ENCODE data around the gene IRF2.
"Not testable (repeated sequence)": the region's sequence is repeated elsewhere in the genome, so short reads cannot be mapped to it uniquely, and the experiment has no call there.

Gene IRF2

DNA sequence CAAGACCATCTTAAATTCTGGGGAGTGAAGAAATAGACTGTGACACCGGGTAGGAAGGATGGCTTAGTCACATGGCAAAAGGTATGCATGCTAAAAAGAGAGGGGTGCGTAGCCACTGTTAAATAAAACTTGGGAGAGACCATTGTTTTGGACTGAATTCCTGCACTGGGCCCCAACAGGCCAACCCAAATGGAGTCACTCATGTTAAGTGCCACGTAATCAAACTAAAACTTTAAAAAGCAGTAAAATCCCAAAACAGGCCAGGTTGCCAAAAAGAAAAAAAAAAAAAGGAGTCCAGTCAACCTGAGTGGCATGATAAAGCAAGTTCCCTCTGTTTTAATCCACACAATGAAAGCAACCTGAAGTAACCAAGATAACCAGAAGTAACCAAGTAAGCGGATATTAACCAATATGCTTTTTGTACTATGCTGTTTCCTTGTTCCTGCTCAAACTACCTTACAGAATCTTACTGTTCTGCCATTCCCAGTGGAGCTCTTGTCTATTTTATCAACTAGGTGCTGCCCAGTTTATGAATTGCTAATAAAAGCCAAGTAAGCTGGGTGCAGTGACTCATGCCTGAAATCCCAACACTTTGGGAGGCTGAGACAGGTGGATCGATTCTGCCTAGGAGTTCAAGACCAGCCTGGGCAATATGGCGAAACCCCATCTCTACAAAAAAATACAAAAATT lies 132.0 kb downstream of the IRF2 start:
- no peak for DNase-seq

DNA sequence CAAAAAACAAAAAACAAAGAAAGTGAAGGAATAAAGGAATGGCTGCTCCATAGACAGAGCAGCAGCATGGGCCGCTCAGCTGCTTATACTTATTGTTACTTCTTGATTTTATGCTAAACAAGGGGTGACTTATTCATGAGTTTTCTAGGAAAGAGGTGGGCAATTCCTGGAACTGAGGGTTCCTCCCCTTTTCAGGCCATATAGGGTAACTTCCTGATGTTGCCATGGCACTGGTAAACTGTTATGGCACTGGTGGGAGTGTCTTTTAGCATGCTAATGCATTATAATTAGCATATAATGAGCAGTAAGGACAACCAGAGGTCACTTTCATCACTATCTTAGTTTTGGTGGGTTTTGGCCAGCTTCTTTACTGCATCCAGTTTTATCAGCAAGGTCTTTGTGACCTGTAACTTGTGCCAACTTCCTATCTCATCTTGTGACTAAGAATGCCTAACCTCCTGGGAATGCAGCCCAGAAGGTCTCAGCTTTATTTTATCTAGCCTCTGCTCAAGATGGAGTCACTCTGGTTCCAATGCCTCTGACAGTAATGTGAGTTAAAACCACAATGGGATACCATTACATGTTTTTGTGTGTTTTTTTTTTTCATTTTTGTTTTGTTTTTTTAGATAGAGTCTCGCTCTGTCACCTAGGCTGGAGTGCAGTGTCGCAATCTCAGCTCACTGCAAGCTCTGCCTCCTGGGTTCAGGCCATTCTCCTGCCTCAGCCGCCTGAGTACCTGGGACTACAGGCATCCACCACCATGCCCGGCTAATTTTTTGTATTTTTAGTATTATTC lies 134.8 kb downstream of the IRF2 start:
- not testable (repeated sequence) for DNase-seq

DNA sequence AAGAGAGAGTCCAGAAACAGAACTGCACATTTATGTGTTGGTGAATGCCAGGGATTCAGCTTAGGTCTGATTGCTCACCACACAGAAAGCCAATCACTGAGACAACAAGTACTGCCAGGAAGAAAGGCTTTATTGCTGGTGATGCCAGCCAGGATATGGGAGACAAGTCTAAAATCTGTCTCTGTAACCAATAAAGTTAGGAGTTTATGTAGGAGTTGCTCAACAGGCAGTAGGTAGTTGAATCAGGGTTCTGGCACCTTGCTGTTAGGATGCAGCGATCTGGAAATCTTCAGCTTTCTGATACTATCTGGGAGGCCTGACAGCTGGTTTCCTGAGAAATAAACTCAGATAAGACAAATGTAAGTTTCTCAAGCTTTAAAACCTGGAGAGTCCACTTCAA lies 136.4 kb downstream of the IRF2 start:
- no peak for DNase-seq

Data from NCI-H526 treated with DMSO at 0.1 percent for 48 hours (cell line).